HG02870 (cell line): ENCODE measurements around the gene PDE4D.

Source experiments
- ATAC-seq: cut with Tn5 transposase; IDR thresholded peaks from one replicate; pipeline ENCODE4 v1.9.1; 2021; ENCODE audit warnings: mild to moderate bottlenecking, moderate library complexity; ENCODE audit not compliant: unreplicated experiment

Gene PDE4D

GRCh38 chr5:59840200-59840601 lies 53.3 kb downstream of the PDE4D start:
- no peak for ATAC-seq

- ATAC-seq: no peak
Observed at GRCh38 chr5:59838989-59839388, 54.5 kb downstream of the PDE4D start.

DNA sequence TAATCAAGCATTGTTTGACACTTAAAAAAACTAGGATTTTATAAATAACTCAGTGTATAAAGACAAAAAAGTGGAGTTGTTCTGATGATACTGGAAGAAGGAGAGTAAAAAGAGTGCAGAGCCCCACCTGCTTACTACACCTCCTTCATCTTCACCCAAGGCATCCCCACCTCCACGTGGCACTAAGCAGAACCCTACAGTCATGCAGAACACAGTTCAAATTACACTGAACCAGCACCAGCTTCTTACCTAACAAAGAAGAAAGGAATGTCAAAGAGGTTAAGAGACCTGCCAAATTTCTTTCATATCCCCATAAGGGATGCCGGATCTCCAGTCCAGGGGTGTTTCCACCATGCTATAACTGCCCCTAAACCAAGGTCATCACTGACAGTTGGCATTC lies 55.5 kb downstream of the PDE4D start:
- no peak for ATAC-seq

GRCh38 chr5:59837071-59837470 lies 56.5 kb downstream of the PDE4D start:
- ATAC-seq: no peak

GRCh38 chr5:59835800-59836199 lies 57.7 kb downstream of the PDE4D start:
- no peak for ATAC-seq

DNA sequence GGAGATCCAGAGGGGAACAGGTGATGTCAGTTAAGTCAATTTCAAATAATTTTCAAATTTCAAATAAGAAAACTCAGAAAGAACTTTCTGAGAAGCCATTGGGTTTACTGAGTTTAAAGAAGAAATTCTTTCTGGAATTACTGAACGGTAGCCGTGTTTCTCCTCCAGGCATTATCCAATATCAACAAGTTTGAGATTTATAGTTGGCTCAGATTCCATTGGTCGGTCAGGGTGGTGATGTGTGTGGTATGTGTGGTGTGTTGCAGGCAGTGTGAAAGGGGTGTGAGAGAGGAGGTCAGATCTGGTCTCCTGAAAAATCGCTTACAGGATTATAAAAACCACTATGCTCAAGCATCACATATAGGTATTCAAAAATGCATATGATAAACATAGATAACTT lies 60.1 kb downstream of the PDE4D start:
- ATAC-seq: no peak

- ATAC-seq: no peak
Observed at GRCh38 chr5:59832577-59833301, 60.8 kb downstream of the PDE4D start.

DNA sequence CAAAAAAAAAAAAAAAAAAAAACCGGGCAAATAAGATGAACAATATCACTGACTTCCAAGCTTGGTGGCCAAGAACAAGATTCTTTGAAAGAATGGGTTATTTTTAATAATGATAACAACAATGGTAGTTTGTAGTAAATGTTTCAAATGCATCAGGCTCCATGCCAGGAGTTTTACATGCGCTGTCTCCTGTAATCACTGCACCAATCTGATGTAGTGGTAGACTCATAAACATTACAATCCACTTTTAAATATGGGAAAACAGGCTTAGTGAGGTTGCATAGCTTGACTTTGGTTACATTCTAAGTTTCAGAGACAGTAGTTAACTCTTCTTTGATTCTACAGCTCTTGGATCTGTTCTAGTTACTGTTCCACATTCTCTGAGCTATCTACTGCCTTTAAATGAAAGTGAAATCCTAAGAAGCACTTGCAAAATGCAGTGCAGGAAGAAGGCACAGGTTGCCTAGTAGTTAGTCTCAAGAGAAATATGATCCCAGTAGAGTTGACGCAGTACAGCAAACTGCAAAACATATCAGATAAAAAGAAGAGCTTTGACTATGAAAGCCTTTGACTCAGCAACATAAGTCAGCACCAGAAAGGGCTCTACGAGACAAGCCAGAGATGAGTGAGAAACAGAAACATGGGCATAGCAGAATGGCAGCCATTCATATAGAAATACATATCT lies 62.1 kb downstream of the PDE4D start:
- no peak for ATAC-seq

DNA sequence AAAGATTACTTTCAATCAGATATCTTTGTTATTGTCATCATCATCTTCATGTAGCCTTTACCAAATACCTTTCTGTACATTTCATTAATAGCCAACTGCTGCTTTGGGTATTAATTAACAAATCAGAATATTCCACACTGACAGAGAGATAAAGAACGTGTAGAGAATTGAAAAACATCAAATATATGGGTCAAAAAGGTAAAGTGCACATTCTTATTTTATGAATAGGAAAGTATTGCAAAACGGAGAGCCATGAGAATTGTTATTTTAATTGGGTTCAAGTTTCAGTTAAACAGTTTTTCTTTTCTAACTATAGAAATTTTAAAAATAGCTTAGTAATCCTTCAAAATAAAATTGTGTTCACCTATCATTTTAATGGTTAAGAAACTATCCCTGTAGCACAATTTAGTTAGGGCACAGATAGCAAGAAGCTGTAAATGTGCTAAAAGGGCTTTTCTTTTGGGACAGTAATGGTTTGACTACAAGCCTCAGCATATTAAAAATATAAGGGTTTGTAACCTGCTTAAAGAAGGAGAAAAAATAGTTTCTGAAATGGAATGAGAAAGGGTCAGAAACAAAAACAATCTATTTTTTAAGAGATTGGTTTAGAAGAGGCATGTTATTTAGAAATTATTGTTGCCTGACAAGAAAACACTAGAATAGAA lies 62.9 kb downstream of the PDE4D start:
- no peak for ATAC-seq

DNA sequence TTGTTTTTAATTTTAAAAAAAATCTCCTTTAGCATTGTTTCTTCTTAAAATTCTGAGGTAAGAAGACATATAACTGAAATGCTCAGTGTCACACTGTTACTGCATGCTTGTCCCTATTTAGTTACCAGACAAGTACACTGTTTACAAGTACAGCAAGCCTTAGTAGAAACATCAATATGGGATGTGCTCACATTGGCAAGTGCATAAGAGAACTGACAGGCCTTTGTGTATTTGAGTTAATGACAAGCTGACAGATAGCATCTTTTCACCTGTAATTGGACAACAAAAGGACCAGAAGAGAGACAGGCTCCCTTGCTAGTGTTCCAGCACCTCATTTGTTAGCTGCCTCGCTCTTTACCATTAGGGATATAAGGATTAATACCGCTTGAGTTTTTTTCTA lies 63.6 kb downstream of the PDE4D start:
- no peak for ATAC-seq

- ATAC-seq: no peak
Observed at GRCh38 chr5:59829386-59829785, 64.1 kb downstream of the PDE4D start.

DNA sequence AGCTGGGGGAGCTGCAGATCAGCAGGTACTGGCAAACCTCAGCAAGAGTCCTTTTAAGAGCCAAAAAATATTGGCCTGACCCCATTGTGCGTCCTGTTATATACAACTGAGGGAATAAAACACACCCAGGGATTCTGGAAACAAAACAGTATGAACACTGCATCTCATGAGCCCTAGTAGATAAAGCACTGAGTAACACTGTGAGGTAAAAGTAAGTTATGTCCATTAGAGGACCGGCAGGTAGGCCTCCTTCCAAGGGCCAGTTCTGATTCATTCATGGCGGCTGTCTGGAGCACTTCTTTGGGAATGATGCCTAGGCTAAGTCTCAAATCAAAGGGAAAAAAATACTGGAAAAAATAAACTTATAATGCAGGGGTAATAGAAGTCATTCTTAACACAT lies 64.9 kb downstream of the PDE4D start:
- ATAC-seq: no peak

DNA sequence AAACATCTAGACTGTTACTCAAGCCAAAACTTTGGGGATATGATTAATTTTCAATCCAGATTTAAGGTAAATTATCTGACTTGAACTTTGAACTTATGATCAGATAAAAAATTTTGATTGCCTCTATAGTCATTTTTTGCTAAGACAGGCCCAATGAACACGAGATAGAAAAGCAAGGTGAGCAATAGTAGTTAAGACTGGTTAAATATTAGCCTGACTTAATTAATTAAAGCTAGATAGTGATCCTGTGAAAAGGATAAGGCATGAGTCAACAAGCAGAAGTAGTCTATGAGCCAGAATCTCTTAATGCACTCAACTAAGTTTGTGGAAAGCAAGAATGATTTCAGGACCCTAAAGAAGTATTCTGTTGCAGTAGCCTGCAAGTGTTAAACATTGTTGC lies 66.5 kb downstream of the PDE4D start:
- no peak for ATAC-seq

DNA sequence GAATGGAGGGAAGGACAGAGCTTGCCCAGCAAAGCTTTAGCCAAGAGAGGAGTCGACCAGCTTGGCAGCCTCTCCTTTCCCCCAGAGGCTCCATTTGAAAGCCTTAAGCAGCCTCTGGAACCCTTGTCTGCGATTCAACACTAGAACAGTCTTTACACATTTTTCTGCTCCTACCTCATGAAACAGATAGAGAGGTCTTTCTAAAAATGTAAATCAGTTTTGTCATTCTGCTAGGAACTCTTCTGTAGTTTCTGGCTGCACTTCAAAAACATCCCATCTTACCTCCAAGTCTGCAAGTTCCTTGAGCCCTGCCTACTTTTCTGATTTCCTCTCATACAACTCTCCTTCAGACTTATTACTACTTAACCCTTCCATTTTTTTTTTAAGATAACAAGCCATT lies 70.1 kb downstream of the PDE4D start:
- no peak for ATAC-seq

- ATAC-seq: no peak
Observed at GRCh38 chr5:59819806-59820205, 73.7 kb downstream of the PDE4D start.

DNA sequence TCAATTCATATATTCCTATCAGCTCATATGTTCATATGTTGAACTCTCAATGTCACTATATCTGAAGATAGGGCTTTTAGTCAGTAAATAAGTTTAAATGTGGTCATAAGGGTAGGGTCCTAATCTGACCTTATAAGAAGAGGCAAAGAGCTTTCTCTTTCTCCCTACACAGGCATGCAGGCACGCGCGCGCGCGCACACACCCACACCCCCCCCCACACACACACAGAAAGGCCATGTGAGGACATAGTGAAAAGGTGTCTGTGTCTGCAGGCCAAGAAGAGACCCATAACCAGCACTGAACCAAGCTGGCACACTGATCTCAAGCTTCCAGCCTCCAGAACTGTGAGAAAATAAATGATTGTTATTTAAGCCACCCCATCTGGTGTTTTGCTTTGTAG lies 76.0 kb downstream of the PDE4D start:
- ATAC-seq: no peak

GRCh38 chr5:59816654-59817300 lies 76.7 kb downstream of the PDE4D start:
- no peak for ATAC-seq

DNA sequence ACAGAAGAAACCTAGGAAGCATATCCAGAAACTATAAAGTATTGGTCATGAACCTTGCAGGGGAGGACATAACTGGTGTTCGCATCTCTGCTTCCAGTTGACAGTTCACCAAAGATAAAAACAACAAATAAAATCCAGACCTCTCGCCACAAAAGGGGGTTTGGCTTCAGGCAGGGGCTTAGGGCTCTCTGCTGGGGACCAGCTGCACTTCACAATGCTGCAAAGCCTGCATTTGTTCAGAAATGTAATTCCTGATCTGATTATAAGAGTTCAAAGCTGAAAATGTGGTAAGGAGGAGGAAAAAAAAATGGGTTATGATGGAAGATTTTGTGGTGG lies 79.0 kb downstream of the PDE4D start:
- ATAC-seq: no peak

DNA sequence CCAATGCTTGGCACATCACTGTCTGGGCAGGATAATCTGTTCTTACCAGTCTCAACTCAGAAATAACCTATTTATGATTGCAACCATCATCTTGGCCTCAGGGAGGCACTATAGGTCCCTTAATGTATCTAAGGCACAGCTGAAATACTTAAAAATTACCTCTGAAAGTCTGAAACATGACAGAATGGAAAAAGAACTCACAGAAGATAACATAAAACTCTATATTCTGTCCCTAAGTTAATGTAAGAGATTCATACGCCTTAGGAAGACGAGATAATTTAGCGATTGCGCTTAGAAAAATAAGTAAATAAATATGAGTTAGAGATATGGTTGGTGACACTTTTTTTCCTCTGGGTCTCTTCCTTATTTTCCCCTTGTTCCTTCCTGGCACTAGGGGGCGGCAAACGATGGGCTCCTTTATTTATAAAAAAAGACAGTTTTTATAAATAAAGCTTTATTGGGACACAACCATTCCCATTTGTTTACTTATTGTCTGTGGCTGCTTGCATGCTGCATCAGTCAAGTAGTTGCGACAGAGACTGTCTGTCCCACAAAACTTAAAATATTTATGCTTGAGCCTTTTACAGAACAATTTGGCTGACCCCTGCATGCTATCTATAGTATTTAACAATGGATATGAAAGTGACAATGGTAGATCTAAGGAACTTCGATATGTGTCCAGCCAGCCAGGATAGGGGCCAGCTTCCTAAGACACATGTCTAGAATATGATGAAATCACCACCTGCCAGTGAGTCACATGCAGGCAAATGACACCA lies 79.6 kb downstream of the PDE4D start:
- no peak for ATAC-seq

DNA sequence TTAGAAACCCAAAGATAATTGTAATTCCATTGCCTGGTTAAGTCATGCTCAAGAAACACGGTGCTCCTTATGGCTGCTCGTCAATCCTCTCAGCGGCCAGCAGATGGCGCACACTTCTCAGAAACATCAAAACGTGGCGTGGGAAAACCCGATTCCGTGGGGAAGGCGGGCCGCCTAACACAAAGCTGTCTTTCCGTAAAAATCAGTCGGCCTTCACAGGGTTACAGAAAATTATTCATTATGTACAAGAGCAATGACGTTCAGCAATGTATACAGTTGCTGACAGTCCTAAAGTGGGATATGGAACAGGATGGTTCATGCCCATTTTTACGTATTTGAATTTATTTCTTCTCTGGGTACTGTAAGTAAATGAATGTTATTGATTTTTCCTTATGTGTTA lies 83.5 kb downstream of the PDE4D start:
- ATAC-seq: no peak

GRCh38 chr5:59807806-59808205 lies 85.7 kb downstream of the PDE4D start:
- ATAC-seq: no peak
